Measurements from ENCODE around the gene ST3GAL6. TPM values are rescaled to one million over a fixed set of nuclear protein-coding genes. Genes with fewer than 3 reads are reported as not detected.

Gene ST3GAL6
- polyA plus RNA-seq, 1 donor from 2014 or later: 3.7 TPM

- Histone ChIP-seq H3K27ac (ENCODE audit: low read length) (no peak overlapping the region), H3K9ac (ENCODE audit: low read length) (no peak overlapping the region), H3K9me2 (ENCODE audit: insufficient read depth, low read length) (no peaks in the 10 kb centered on the region), H3K27me3 (ENCODE audit: insufficient read depth, low read depth, low read length) (no peaks in the 10 kb centered on the region), H4K20me1 (ENCODE audit: insufficient read depth) (no peaks in the 10 kb centered on the region), H3K4me2 (ENCODE audit: low read length) (no peak overlapping the region), H3K4me3 (ENCODE audit: low read length) (no peak overlapping the region), H3K9me3 (ENCODE audit: low read length) (no peaks in the 10 kb centered on the region), H3F3A (ENCODE audit: insufficient read depth, low read length, poor library complexity, severe bottlenecking) (no peaks in the 10 kb centered on the region), H2AFZ (ENCODE audit: low read depth, low read length) (no peak overlapping the region), H3K36me3 (ENCODE audit: insufficient read depth, low read length) (no peaks in the 10 kb centered on the region), H3K79me2 (replicated peaks; ENCODE audit: insufficient read depth, low read length) (no peaks in the 10 kb centered on the region)
- TF ChIP-seq REST (IDR thresholded peaks at IDR 0.05; ENCODE audit: borderline replicate concordance): no peak
- no peak for TF ChIP-seq SMC3 (conservative IDR thresholded peaks at IDR 0.05; ENCODE audit: poor library complexity)
- no peak for TF ChIP-seq EP300 (conservative IDR thresholded peaks at IDR 0.05; ENCODE audit: poor library complexity, severe bottlenecking)
- TF ChIP-seq, protein P1, sequence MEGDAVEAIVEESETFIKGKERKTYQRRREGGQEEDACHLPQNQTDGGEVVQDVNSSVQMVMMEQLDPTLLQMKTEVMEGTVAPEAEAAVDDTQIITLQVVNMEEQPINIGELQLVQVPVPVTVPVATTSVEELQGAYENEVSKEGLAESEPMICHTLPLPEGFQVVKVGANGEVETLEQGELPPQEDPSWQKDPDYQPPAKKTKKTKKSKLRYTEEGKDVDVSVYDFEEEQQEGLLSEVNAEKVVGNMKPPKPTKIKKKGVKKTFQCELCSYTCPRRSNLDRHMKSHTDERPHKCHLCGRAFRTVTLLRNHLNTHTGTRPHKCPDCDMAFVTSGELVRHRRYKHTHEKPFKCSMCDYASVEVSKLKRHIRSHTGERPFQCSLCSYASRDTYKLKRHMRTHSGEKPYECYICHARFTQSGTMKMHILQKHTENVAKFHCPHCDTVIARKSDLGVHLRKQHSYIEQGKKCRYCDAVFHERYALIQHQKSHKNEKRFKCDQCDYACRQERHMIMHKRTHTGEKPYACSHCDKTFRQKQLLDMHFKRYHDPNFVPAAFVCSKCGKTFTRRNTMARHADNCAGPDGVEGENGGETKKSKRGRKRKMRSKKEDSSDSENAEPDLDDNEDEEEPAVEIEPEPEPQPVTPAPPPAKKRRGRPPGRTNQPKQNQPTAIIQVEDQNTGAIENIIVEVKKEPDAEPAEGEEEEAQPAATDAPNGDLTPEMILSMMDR (IDR thresholded peaks at IDR 0.05; ENCODE audit: poor library complexity, severe bottlenecking): no peak
- no peak for TF ChIP-seq POLR2AphosphoS5 (IDR thresholded peaks at IDR 0.05)
- TF ChIP-seq RAD21 (conservative IDR thresholded peaks at IDR 0.05): no peak
- no peak for TF ChIP-seq EZH2 (IDR thresholded peaks at IDR 0.05; ENCODE audit: borderline replicate concordance, insufficient read depth, low read length, poor library complexity, severe bottlenecking)
- TF ChIP-seq TAF1 (IDR thresholded peaks at IDR 0.05; ENCODE audit: low read depth): no peak
- no peak for TF ChIP-seq MXI1 (conservative IDR thresholded peaks at IDR 0.05; ENCODE audit: poor library complexity, severe bottlenecking)
Observed at GRCh38 chr3:98788651-98789050, 25.5 kb downstream of the ST3GAL6 start.

- no peak overlapping the region for H3K4me3 ChIP-seq (ENCODE audit: low read length)
- no peak overlapping the region for H3K9ac ChIP-seq (ENCODE audit: low read length)
- no peaks in the 10 kb centered on the region for H3K27me3 ChIP-seq (ENCODE audit: insufficient read depth, low read depth, low read length)
- TF ChIP-seq TAF1 (IDR thresholded peaks at IDR 0.05; ENCODE audit: low read depth): no peak
- TF ChIP-seq SMC3 (conservative IDR thresholded peaks at IDR 0.05; ENCODE audit: poor library complexity): no peak
- TF ChIP-seq RAD21 (conservative IDR thresholded peaks at IDR 0.05): no peak
- TF ChIP-seq REST (IDR thresholded peaks at IDR 0.05; ENCODE audit: borderline replicate concordance): no peak
- TF ChIP-seq, protein P1 (IDR thresholded peaks at IDR 0.05; ENCODE audit: poor library complexity, severe bottlenecking): no peak
- TF ChIP-seq POLR2AphosphoS5 (IDR thresholded peaks at IDR 0.05): no peak
- no peak for TF ChIP-seq MXI1 (conservative IDR thresholded peaks at IDR 0.05; ENCODE audit: poor library complexity, severe bottlenecking)
- no peaks in the 10 kb centered on the region for H3F3A ChIP-seq (ENCODE audit: insufficient read depth, low read length, poor library complexity, severe bottlenecking)
- no peak overlapping the region for H3K4me2 ChIP-seq (ENCODE audit: low read length)
- no peaks in the 10 kb centered on the region for H3K79me2 ChIP-seq (replicated peaks; ENCODE audit: insufficient read depth, low read length)
- no peak overlapping the region for H3K27ac ChIP-seq (ENCODE audit: low read length)
- no peaks in the 10 kb centered on the region for H4K20me1 ChIP-seq (ENCODE audit: insufficient read depth)
- no peaks in the 10 kb centered on the region for H3K36me3 ChIP-seq (ENCODE audit: insufficient read depth, low read length)
- no peaks in the 10 kb centered on the region for H3K9me2 ChIP-seq (ENCODE audit: insufficient read depth, low read length)
- no peaks in the 10 kb centered on the region for H3K9me3 ChIP-seq (ENCODE audit: low read length)
- H2AFZ ChIP-seq (ENCODE audit: low read depth, low read length): no peak overlapping the region
Observed at GRCh38 chr3:98791341-98792325, 28.5 kb downstream of the ST3GAL6 start.
